Measurements from ENCODE around the gene MARVELD1. TPM values are rescaled to one million over a fixed set of nuclear protein-coding genes. Genes with fewer than 3 reads are reported as not detected.
A peak's percentile ranks its signal among the peaks of the same experiment; 100 is the strongest.

MARVELD1 gene
- total and polyA plus RNA-seq, 2 of the 4 experiments (the other 2 are of a cell fraction): 12.0 to 68.1 TPM

DNA sequence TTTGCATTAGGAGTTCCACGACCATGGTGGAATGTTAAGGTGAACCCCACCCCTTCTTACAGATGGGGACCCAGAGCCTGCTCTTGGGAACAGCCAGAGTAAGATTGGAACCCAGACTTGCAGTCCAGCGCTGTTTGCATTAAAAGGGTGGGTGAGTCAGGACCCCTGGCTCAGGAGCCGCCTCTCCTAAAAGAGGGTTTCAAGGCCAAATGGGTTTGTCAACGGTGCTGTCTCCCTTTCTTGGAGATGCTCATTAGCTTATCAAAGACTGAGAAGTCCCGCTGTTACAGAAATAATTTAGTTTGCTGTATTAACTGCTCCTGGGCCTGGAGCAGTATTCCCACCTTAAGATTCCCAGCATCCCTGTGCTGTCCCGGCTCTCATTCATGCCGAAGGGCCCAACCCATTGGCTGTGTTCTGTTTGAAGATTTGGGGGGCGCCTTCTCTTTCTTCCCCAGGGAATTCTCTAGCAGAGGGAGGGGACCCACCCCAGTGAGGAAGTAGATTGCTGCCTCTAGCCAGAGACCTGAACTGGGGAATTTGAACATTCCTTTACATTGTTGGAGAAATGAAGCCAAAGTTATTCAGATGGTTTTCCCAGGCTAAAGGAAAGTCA lies 1.8 kb downstream of the MARVELD1 start (continued):
- no peak for TF ChIP-seq BHLHE40 (IDR thresholded peaks at IDR 0.05; ENCODE audit: low read depth, low read length)

- Histone ChIP-seq H3K9me3 (ENCODE audit: control insufficient read depth, insufficient read depth, low read length) (no peaks in the 10 kb centered on the region), H3K4me1 (ENCODE audit: control insufficient read depth, insufficient read depth, low read length) (peaks cover 28% of the 10 kb centered on the region), H3K79me1 (ENCODE audit: low read depth in 1 of 2, low read length in 2 of 2) (peaks cover 41 to 63% of the 10 kb centered on the region in 2 experiments), H3K27ac (ENCODE audit: insufficient read depth, low read length) (no peak overlapping the region), H3K4me3 (ENCODE audit: insufficient read depth, low read depth, low read length) (no peak overlapping the region), H4K20me1 (ENCODE audit: insufficient read depth, low read length) (peaks cover 43% of the 10 kb centered on the region), H2AK9ac (replicated peaks; ENCODE audit: low read depth, low read length, poor library complexity) (no peak overlapping the region), H3K14ac (replicated peaks; ENCODE audit: low read depth, low read length) (no peak overlapping the region), H3K27me3 (ENCODE audit: control insufficient read depth, insufficient read depth, low read length) (no peaks in the 10 kb centered on the region), H3K4ac (ENCODE audit: low read depth, low read length) (no peak overlapping the region; the same call in 1 of the 2 replicates), H2BK20ac (ENCODE audit: low read depth, low read length) (no peak overlapping the region), H2BK120ac (ENCODE audit: low read depth, low read length) (no peak overlapping the region), H3K4me2 (ENCODE audit: low read depth, low read length) (no peak overlapping the region; the same call in 1 of the 2 replicates), H2BK5ac (ENCODE audit: low read depth, low read length, poor library complexity, severe bottlenecking) (no peak overlapping the region), H2AK5ac (ENCODE audit: low read depth, low read length) (0 out of 2 replicates have a peak overlapping the region, but pooled peaks have one; percentile 8), H3K9ac (ENCODE audit: low read depth, low read length) (no peak overlapping the region), H3K56ac (ENCODE audit: extremely low read depth, insufficient read depth, low read length) (no peak overlapping the region), H3K18ac (ENCODE audit: low read depth, low read length) (no peak overlapping the region), H4K8ac (ENCODE audit: low read depth in 2 of 2, low read length in 2 of 2) (no peak overlapping the region), H4K91ac (ENCODE audit: insufficient read depth, low read depth, low read length) (no peak overlapping the region), H4K5ac (ENCODE audit: low read depth, low read length) (no peak overlapping the region), H2AFZ (replicated peaks; ENCODE audit: low read length, poor library complexity) (no peak overlapping the region), H3K9me1 (ENCODE audit: insufficient read depth, low read length) (peaks cover 24% of the 10 kb centered on the region), H3K36me3 (ENCODE audit: control insufficient read depth, insufficient read depth, low read length) (peaks cover 31% of the 10 kb centered on the region), H3K23ac (ENCODE audit: low read depth, low read length) (peak overlapping the region; percentile 17), H2BK15ac (ENCODE audit: low read depth, low read length) (no peak overlapping the region)
- CTCF ChIA-PET: interaction anchor here (1.6 kb wide), 1 partner anchor 16 kb away, joined by 4 read pairs; no protein-coding TSS in a partner anchor
- POLR2A ChIA-PET (ENCODE audit: unreplicated experiment): no interaction called here
- intact Hi-C loops (cut with micrococcal nuclease) (no loop called here), dilution Hi-C loops (cut with HindIII; ENCODE audit: low sequenced_read_pairs, unreplicated experiment) (no loop called here), in situ Hi-C loops (cut with MboI; ENCODE audit: low sequenced_read_pairs) (no loop called here)
- ATAC-seq (ENCODE audit: low read depth) (no peak), DNase-seq (no peak)
- BruUV-seq (replicated peaks): TSS peak; percentile 47
- WGBS, 2 experiments (ENCODE audit: extremely low coverage in 2 of 2, insufficient read length in 1 of 2): 96% methylated on average over 4 of the region's 7 CpGs; no CpG with 5 or more reads in 1 of the 2 experiments
- TF ChIP-seq SMC3 (IDR thresholded peaks at IDR 0.05; ENCODE audit: low read depth, low read length): no peak
- TF ChIP-seq MAFK (IDR thresholded peaks at IDR 0.05; ENCODE audit: low read depth, low read length): no peak
- no peak for TF ChIP-seq RCOR1 (IDR thresholded peaks at IDR 0.05; ENCODE audit: insufficient replicate concordance, low read length)
- TF ChIP-seq MAZ (IDR thresholded peaks at IDR 0.05; ENCODE audit: borderline replicate concordance, low read depth, low read length): no peak
- TF ChIP-seq RAD21 (IDR thresholded peaks at IDR 0.05; ENCODE audit: low read length): no peak
- TF ChIP-seq USF2 (IDR thresholded peaks at IDR 0.05; ENCODE audit: low read depth, low read length): no peak
- no peak for TF ChIP-seq POLR2A (IDR thresholded peaks at IDR 0.05; ENCODE audit: low read depth, low read length)
- TF ChIP-seq FOS (IDR thresholded peaks at IDR 0.05; ENCODE audit: low read depth, low read length): no peak
- TF ChIP-seq CTCF (conservative IDR thresholded peaks at IDR 0.05; ENCODE audit: low read depth, low read length): no peak
- TF ChIP-seq BHLHE40 (IDR thresholded peaks at IDR 0.05; ENCODE audit: low read depth, low read length): no peak
- TF ChIP-seq CEBPB (IDR thresholded peaks at IDR 0.05; ENCODE audit: low read depth, low read length): no peak
- no peak for TF ChIP-seq ELK1 (IDR thresholded peaks at IDR 0.05; ENCODE audit: borderline replicate concordance, low read depth, low read length)
- TF ChIP-seq MXI1 (IDR thresholded peaks at IDR 0.05; ENCODE audit: borderline replicate concordance, low read depth, low read length): no peak
Measured at GRCh38 chr10:97717627-97718026, 4.1 kb downstream of the MARVELD1 start.

All from IMR-90 (cell line).